A549 (cell line): ENCODE results near the gene SSX2IP. TPM values are rescaled to one million over a fixed set of nuclear protein-coding genes. Genes with fewer than 3 reads are reported as not detected.

ENCODE experiments used
- ATAC-seq, 2 experiments: fragments of 200-7000 bp in 1 of 2; fragments of >200 bp in 1 of 2; cut with Nextera tagmentation in 1 of 2; cut with Tn5 transposase in 1 of 2; 3 replicates each; pipeline versions ENCODE4 v1.8.0 to v1.9.1; 2018 to 2020; ENCODE audit warnings: mild to moderate bottlenecking in 1 of 2, moderate library complexity in 1 of 2
- CTCF ChIA-PET: fragments of 300-600 bp; sonication (Branson Sonifier 250); formaldehyde crosslinking; extraction: SDS; loops from one replicate; lab custom pipeline; 2021; ENCODE audit warnings: antibody characterized with exemption, inconsistent platforms; lab: Yijun Ruan, JAX
- POLR2A ChIA-PET: fragments of 350-600 bp; formaldehyde crosslinking; extraction: SDS; loops from one replicate; lab custom pipeline; 2021; ENCODE audit warnings: antibody characterized with exemption, inconsistent platforms; lab: Yijun Ruan, JAX
- DNase-seq, 2 experiments: peaks; one replicate each; pipeline versions ENCODE4 v3.0.0 to v3.0.0-alpha.2; 2011 to 2016; ENCODE audit warnings: low read depth in 1 of 2, low spot score in 1 of 2
- FAIRE-seq: peaks from 2 replicates; lab custom pipeline; 2011; peaks lifted over from hg19 to GRCh38; lab: Jason Lieb, UNC
- H3K27ac ChIP-seq, 2 experiments: fragments of >200 bp; sonication (Bioruptor Twin); formaldehyde crosslinking; 3 replicates each; pipeline ENCODE4 v1.5.1; 2016 to 2017
- H3K4me1 ChIP-seq: fragments of >200 bp; sonication (Bioruptor Twin); formaldehyde crosslinking; 3 replicates; pipeline ENCODE4 v1.6.1; 2016
- H3K4me2 ChIP-seq: fragments of >200 bp; sonication (Bioruptor Twin); formaldehyde crosslinking; 3 replicates; pipeline ENCODE4 v1.6.1; 2016
- H3K4me3 ChIP-seq: fragments of >200 bp; sonication (Bioruptor Twin); formaldehyde crosslinking; 3 replicates; pipeline ENCODE4 v1.5.1; 2016
- H3K9me3 ChIP-seq: fragments of >200 bp; sonication (Bioruptor Twin); formaldehyde crosslinking; 3 replicates; pipeline ENCODE4 v1.6.1; 2016
- BHLHE40 ChIP-seq: IDR thresholded peaks from 2 replicates; pipeline ENCODE4 v1.6.1; 2012; ENCODE audit warnings: low read depth, low read length, inconsistent platforms
- CEBPB ChIP-seq, 2 experiments: fragments of >200 bp in 1 of 2; sonication (Bioruptor Twin) in 1 of 2; formaldehyde crosslinking in 1 of 2; IDR thresholded peaks; 2 replicates each; pipeline ENCODE4 v1.6.1; 2012 to 2016
- CTCF ChIP-seq: fragments of >200 bp; sonication (Bioruptor Twin); formaldehyde crosslinking; IDR thresholded peaks from 3 replicates; pipeline ENCODE4 v1.5.1; 2016
- E2F6 ChIP-seq: IDR thresholded peaks from 2 replicates; pipeline ENCODE4 v1.6.1; 2012; ENCODE audit warnings: low read depth, borderline replicate concordance
- EHF ChIP-seq: fragments of 250-450 bp; sonication (Bioruptor Pico); IDR thresholded peaks from 2 replicates; pipeline ENCODE4 v1.5.0; 2020; ENCODE audit warnings: mild to moderate bottlenecking
- EP300 ChIP-seq, 2 experiments: fragments of >200 bp; sonication (Bioruptor Twin); formaldehyde crosslinking; IDR thresholded peaks; 2 replicates in 1 of 2; 3 replicates in 1 of 2; pipeline ENCODE4 v1.6.1; 2016 to 2017
- FOSB ChIP-seq: fragments of 250-450 bp; sonication (Bioruptor Pico); IDR thresholded peaks from 2 replicates; pipeline ENCODE4 v1.5.0; 2020; ENCODE audit warnings: mild to moderate bottlenecking, moderate library complexity
- FOSL2 ChIP-seq, 2 experiments: fragments of 450-650 bp in 1 of 2; fragments of >200 bp in 1 of 2; sonication (Bioruptor Twin) in 1 of 2; formaldehyde crosslinking; IDR thresholded peaks; 2 replicates each; pipeline versions ENCODE4 v1.5.0 to v1.6.1; 2016 to 2020; ENCODE audit warnings: mild to moderate bottlenecking in 1 of 2, moderate library complexity in 1 of 2
- FOXS1 ChIP-seq: fragments of 250-450 bp; sonication (Bioruptor Pico); IDR thresholded peaks from 2 replicates; pipeline ENCODE4 v1.5.0; 2020; ENCODE audit warnings: mild to moderate bottlenecking, moderate library complexity
- HDAC2 ChIP-seq: fragments of 200-600 bp; sonication (generic); IDR thresholded peaks from 2 replicates; pipeline ENCODE4 v1.6.1; 2016
- KDM5A ChIP-seq: fragments of 200-600 bp; sonication (generic); IDR thresholded peaks from 2 replicates; pipeline ENCODE4 v1.6.1; 2016; ENCODE audit warnings: antibody characterized with exemption, mild to moderate bottlenecking
- MAFK ChIP-seq: fragments of 450-650 bp; IDR thresholded peaks from 2 replicates; pipeline ENCODE4 v1.6.1; 2014; ENCODE audit not compliant: partially characterized antibody
- MAX ChIP-seq: IDR thresholded peaks from 2 replicates; pipeline ENCODE4 v1.6.1; 2012
- POLR2AphosphoS2 ChIP-seq: conservative IDR thresholded peaks from 2 replicates; pipeline ENCODE4 v1.6.1; 2012; ENCODE audit warnings: low read length, improper control_type of control experiment, inconsistent platforms
- RAD21 ChIP-seq, 2 experiments: fragments of >200 bp in 1 of 2; sonication (Bioruptor Twin) in 1 of 2; formaldehyde crosslinking in 1 of 2; IDR thresholded peaks in 1 of 2; conservative IDR thresholded peaks in 1 of 2; 2 replicates in 1 of 2; 3 replicates in 1 of 2; pipeline ENCODE4 v1.6.1; 2012 to 2018; ENCODE audit warnings: inconsistent platforms in 1 of 2
- SREBF2 ChIP-seq: fragments of 450-650 bp; IDR thresholded peaks from 2 replicates; pipeline ENCODE4 v1.6.1; 2014; ENCODE audit warnings: mild to moderate bottlenecking, moderate library complexity
- TFCP2L1 ChIP-seq: fragments of 250-450 bp; sonication (Bioruptor Pico); IDR thresholded peaks from 2 replicates; pipeline ENCODE4 v1.5.0; 2021; ENCODE audit warnings: mild to moderate bottlenecking
- USF2 ChIP-seq: fragments of 450-650 bp; IDR thresholded peaks from 2 replicates; pipeline ENCODE4 v1.6.1; 2014; ENCODE audit warnings: antibody characterized with exemption
- ZC3H11A ChIP-seq: fragments of 450-650 bp; IDR thresholded peaks from 2 replicates; pipeline ENCODE4 v1.6.1; 2014; ENCODE audit warnings: antibody characterized with exemption, mild to moderate bottlenecking
- ZNF302 ChIP-seq: fragments of 250-450 bp; sonication (Bioruptor Pico); IDR thresholded peaks from 2 replicates; pipeline ENCODE4 v1.9.0; 2021; ENCODE audit warnings: inconsistent platforms, mild to moderate bottlenecking, moderate library complexity
- ZSCAN20 ChIP-seq: fragments of 250-450 bp; sonication (Bioruptor Pico); IDR thresholded peaks from 2 replicates; pipeline ENCODE4 v1.8.0; 2022; ENCODE audit warnings: mild to moderate bottlenecking, moderate library complexity
- WGBS: methylation state at CpG from one replicate; pipeline ENCODE4 v1.1.6; 2017; ENCODE audit errors: missing lambda C conversion rate; 5-methylcytosine and 5-hydroxymethylcytosine counted together
- polyA plus RNA-seq, 4 experiments: library from polyadenylated mRNA; depleted of rRNA in 3 of 4; stranded (reverse); fragments of >200 nt; fragmentation: RNase III in 1 of 4; extraction: RNeasy Plus Mini Kit Qiagen cat#74134 plus additional on column Dnase treatment in 1 of 4; gene quantifications; 2 replicates in 3 of 4; 3 replicates in 1 of 4; pipeline ENCODE4 v1.2.3, GENCODE V29; 2011 to 2017

Gene SSX2IP
- polyA plus RNA-seq, 2 of the 4 experiments (the other 2 are of a cell fraction), result 15.2 to 20.6 TPM

- FAIRE-seq (no peak), ATAC-seq (no peak), DNase-seq (no peak)
- H3K4me3 ChIP-seq, result no peak overlapping the region
- no peak overlapping the region for H3K4me2 ChIP-seq
- TF ChIP-seq POLR2AphosphoS2, result no peak
- no peak for TF ChIP-seq TFCP2L1 (CRISPR knock-in tag)
- no peak for TF ChIP-seq ZSCAN20
- no peak for TF ChIP-seq FOXS1 (CRISPR knock-in tag)
- no peak for TF ChIP-seq EHF (CRISPR knock-in tag)
- no peak for TF ChIP-seq CTCF
- TF ChIP-seq ZNF302 (CRISPR knock-in tag), result no peak
- TF ChIP-seq E2F6, result no peak
- TF ChIP-seq FOSB (CRISPR knock-in tag), result no peak
- TF ChIP-seq BHLHE40, result no peak
- TF ChIP-seq KDM5A, result no peak
- no peak for TF ChIP-seq CEBPB (IDR thresholded peaks at IDR 0.05)
- no peak for TF ChIP-seq SREBF2
- TF ChIP-seq MAX, result no peak
- TF ChIP-seq HDAC2, result no peak
- no peaks in the 10 kb centered on the region for H3K9me3 ChIP-seq
- 99% methylated on average over 3 of the region's 3 CpGs for WGBS
- H3K27ac ChIP-seq, result no peak overlapping the region
- no peaks in the 10 kb centered on the region for H3K4me1 ChIP-seq
- CTCF ChIA-PET, result no interaction called here
- POLR2A ChIA-PET, result no interaction called here
Measured at GRCh38 chr1:84672080-84672854, 18.0 kb downstream of the SSX2IP start.

GRCh38 chr1:84669831-84670230 lies 20.4 kb downstream of the SSX2IP start:
- no peak for TF ChIP-seq FOSL2 (IDR thresholded peaks at IDR 0.05)
- TF ChIP-seq FOSL2 (CRISPR knock-in tag; IDR thresholded peaks at IDR 0.05), result no peak
- no peak for TF ChIP-seq ZC3H11A
- no peak for TF ChIP-seq EP300 (IDR thresholded peaks at IDR 0.05)
- TF ChIP-seq MAFK, result peak; percentile 57
- TF ChIP-seq ZSCAN20, result no peak
- Histone ChIP-seq H3K4me3 (no peak overlapping the region), H3K4me1 (no peaks in the 10 kb centered on the region), H3K9me3 (no peaks in the 10 kb centered on the region), H3K27ac (no peak overlapping the region), H3K4me2 (no peak overlapping the region)
- ChIA-PET CTCF (interaction anchor here (0.7 kb wide), 1 partner anchor 48 kb away, joined by 3 read pairs; no protein-coding TSS in a partner anchor), POLR2A (no interaction called here)
- ATAC-seq (no peak), DNase-seq (no peak), FAIRE-seq (no peak)
- 95% methylated on average over 2 of the region's 2 CpGs for WGBS

- no peak overlapping the region for H3K27ac ChIP-seq
- DNase-seq (peak in 1 of 2 experiments; percentile 19), FAIRE-seq (no peak), ATAC-seq (peak; percentile 56 to 68; a peak in 5 of 6 replicates)
- H3K9me3 ChIP-seq, result no peaks in the 10 kb centered on the region
- WGBS, result 91% methylated on average over 1 of the region's 1 CpG
- TF ChIP-seq USF2 (no peak), RAD21 (conservative IDR thresholded peaks at IDR 0.05 in 1 of 2, IDR thresholded peaks at IDR 0.05 in 1 of 2) (peak in 1 of 2 experiments; percentile 23; a peak in 2 of 5 replicates), CTCF (0 out of 3 replicates have a peak, but pooled peaks have one; percentile 6)
- ChIA-PET POLR2A (no interaction called here), CTCF (interaction anchor here (0.6 to 1.0 kb wide), 2 partner anchors 9 to 56 kb away, joined by 3 to 4 read pairs; no protein-coding TSS in a partner anchor)
- H3K4me1 ChIP-seq, result no peaks in the 10 kb centered on the region
- no peak overlapping the region for H3K4me2 ChIP-seq
- H3K4me3 ChIP-seq, result no peak overlapping the region
Measured at GRCh38 chr1:84668185-84668584, 22.1 kb downstream of the SSX2IP start.
